ENCODE measurements around the gene NPFF. TPM values are rescaled to one million over a fixed set of nuclear protein-coding genes. Genes with fewer than 3 reads are reported as not detected.

NPFF gene
- total RNA-seq, 2 donors from 2014 or later, result not detected

- intact Hi-C loops (cut with DNase I), result no loop called here
Measured at GRCh38 chr12:53461059-53461458, 46.2 kb downstream of the NPFF start.

GRCh38 chr12:53459097-53459496 is 48.2 kb downstream of the NPFF start:
- 69% methylated on average over 4 of the region's 4 CpGs for WGBS, 2 donors
- no peaks in the 10 kb centered on the region for H3K9me3 ChIP-seq
- H3K27me3 ChIP-seq, result no peaks in the 10 kb centered on the region
- peaks cover 8% of the 10 kb centered on the region for H3K4me1 ChIP-seq
- no peak for DNase-seq
- intact Hi-C loops (cut with DNase I), result no loop called here
- no peak for TF ChIP-seq CTCF (IDR thresholded peaks at IDR 0.05)
- no peak for TF ChIP-seq POLR2A (IDR thresholded peaks at IDR 0.05)
- no peak overlapping the region for H3K4me3 ChIP-seq
- H3K36me3 ChIP-seq (replicated peaks in 1 of 2; ENCODE audit: insufficient read depth in 1 of 2, low read depth in 2 of 2), result peaks cover 50 to 84% of the 10 kb centered on the region in 2 donors
- no peak overlapping the region for H3K27ac ChIP-seq
- ATAC-seq, result no peak

More at GRCh38 chr12:53461059-53461458, 46.2 kb downstream of the NPFF start:
- TF ChIP-seq CTCF (IDR thresholded peaks at IDR 0.05) (no peak), POLR2A (IDR thresholded peaks at IDR 0.05) (no peak)
- H3K4me3 ChIP-seq, result no peak overlapping the region
- no peak for DNase-seq
- H3K9me3 ChIP-seq, result no peaks in the 10 kb centered on the region
- no peaks in the 10 kb centered on the region for H3K4me1 ChIP-seq
- peaks cover 60 to 85% of the 10 kb centered on the region in 2 donors for H3K36me3 ChIP-seq (replicated peaks in 1 of 2; ENCODE audit: insufficient read depth in 1 of 2, low read depth in 2 of 2)
- H3K27me3 ChIP-seq, result no peaks in the 10 kb centered on the region
- H3K27ac ChIP-seq, result no peak overlapping the region
- WGBS, 2 donors, result 69 to 75% methylated on average over 3 of the region's 3 CpGs
- ATAC-seq, result no peak

Small RNA genes lying within 50 kb of the gene (small RNA-seq; reads per million reads assigned to genes)
- not detected for gene AC023509.3

Other genes starting within 250 kb of the NPFF start
- not detected for gene ESPL1, start 239.2 kb downstream of the NPFF start, total RNA-seq
- gene PFDN5, start 211.9 kb downstream of the NPFF start, total RNA-seq, result 100 to 1,000 TPM; 337 to 403 TPM
- gene MYG1, start 207.8 kb downstream of the NPFF start, total RNA-seq, result 10 to 100 TPM; 25.4 to 25.7 TPM
- 10 to 100 TPM; 40.0 to 53.7 TPM for gene AAAS, start 185.9 kb downstream of the NPFF start, total RNA-seq
- not detected for gene SP7, start 171.1 kb downstream of the NPFF start, total RNA-seq
- gene SP1, start 127.3 kb downstream of the NPFF start, total RNA-seq, result 10 to 100 TPM; 16.8 to 24.6 TPM
- gene AMHR2, start 83.6 kb downstream of the NPFF start, total RNA-seq, result 10 to 100 TPM in 1 of 2 donors, 1 to 10 TPM in 1; 2.3 to 10.6 TPM
- 10 to 100 TPM; 18.5 to 43.8 TPM for gene PRR13, start 65.8 kb downstream of the NPFF start, total RNA-seq
- gene PCBP2, start 55.4 kb downstream of the NPFF start, total RNA-seq, result 100 to 1,000 TPM; 226 to 308 TPM
- 10 to 100 TPM; 10.9 to 34.6 TPM for gene MAP3K12, start 8.0 kb downstream of the NPFF start, total RNA-seq
- gene TARBP2, start 6.2 kb downstream of the NPFF start, total RNA-seq, result 10 to 100 TPM; 36.6 to 66.9 TPM
- 10 to 100 TPM; 12.9 to 21.3 TPM for gene ATF7, start 118.9 kb upstream of the NPFF start, total RNA-seq
- gene ATP5MC2, start 168.6 kb upstream of the NPFF start, total RNA-seq, result 100 to 1,000 TPM in 1 of 2 donors, 10 to 100 TPM in 1; 94.3 to 143 TPM
- 100 to 1,000 TPM; 109 to 153 TPM for gene CALCOCO1, start 220.0 kb upstream of the NPFF start, total RNA-seq
- gene CISTR, start 244.5 kb upstream of the NPFF start, total RNA-seq, result not detected

Measured in body of pancreas (tissue), 4 donors.